ENCODE results near the gene GPC5. TPM values are rescaled to one million over a fixed set of nuclear protein-coding genes. Genes with fewer than 3 reads are reported as not detected.

GPC5 gene
- total and polyA plus RNA-seq, 2 donors (not counting 3 experiments of a cell fraction or from before 2014, with no cell fraction given): 0.59 to 0.97 TPM

DNA sequence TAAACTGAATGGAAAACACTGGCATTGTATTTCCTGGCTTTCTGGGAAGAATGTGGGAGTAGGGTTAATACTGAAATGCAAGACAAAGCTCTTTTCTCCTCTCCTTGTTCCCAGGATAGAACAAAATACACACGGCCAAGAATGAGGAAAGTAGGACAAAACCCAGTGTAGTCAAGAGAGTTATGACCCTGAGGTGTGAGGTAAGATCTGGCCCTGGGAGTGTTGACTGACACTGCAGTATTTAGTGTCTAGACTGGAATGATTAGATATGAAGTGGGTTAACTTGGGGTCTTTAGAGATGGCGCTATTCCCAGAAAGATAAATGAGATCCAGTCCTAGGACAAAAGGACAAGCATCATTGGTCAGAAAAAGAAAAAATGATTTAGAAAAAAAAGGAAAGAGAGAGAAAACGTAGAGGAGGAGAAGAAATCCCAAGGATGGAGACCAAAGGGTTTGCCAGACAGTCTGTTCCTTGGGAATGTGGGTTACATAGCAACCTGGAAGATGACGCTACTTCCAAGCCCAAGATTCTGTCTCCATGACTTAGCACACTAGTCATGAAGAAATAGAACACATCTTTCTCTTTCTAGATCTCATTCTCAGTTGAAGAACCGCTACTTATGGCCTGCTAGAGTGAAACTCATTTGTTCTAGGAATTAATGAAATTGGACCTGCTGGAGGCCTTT is 1284.6 kb downstream of the GPC5 start:
- dilution Hi-C loops (cut with MboI; ENCODE audit: extremely low pct_ligation_motif_present, low sequenced_read_pairs): no loop called here
- H2AFZ ChIP-seq (ENCODE audit: low read depth, low read length): no peak overlapping the region
- no peaks in the 10 kb centered on the region for H4K20me1 ChIP-seq (replicated peaks; ENCODE audit: control insufficient read depth, extremely low read depth, insufficient read depth, low read length)
- H3K4me2 ChIP-seq (ENCODE audit: insufficient read depth, low read length): no peak overlapping the region
- BruUV-seq (replicated peaks): no TSS peak
- TF ChIP-seq POLR2A (IDR thresholded peaks at IDR 0.05; ENCODE audit: low read depth, low read length) (no peak), POLR2AphosphoS5 (IDR thresholded peaks at IDR 0.05; ENCODE audit: insufficient read depth, low read depth, low read length) (no peak), JUN (IDR thresholded peaks at IDR 0.05; ENCODE audit: borderline replicate concordance, insufficient read depth, insufficient read length, low read depth) (no peak), GATA2 (IDR thresholded peaks at IDR 0.05; ENCODE audit: insufficient read depth, insufficient read length, low read depth, low read length) (no peak)
- TF ChIP-seq, protein P1, sequence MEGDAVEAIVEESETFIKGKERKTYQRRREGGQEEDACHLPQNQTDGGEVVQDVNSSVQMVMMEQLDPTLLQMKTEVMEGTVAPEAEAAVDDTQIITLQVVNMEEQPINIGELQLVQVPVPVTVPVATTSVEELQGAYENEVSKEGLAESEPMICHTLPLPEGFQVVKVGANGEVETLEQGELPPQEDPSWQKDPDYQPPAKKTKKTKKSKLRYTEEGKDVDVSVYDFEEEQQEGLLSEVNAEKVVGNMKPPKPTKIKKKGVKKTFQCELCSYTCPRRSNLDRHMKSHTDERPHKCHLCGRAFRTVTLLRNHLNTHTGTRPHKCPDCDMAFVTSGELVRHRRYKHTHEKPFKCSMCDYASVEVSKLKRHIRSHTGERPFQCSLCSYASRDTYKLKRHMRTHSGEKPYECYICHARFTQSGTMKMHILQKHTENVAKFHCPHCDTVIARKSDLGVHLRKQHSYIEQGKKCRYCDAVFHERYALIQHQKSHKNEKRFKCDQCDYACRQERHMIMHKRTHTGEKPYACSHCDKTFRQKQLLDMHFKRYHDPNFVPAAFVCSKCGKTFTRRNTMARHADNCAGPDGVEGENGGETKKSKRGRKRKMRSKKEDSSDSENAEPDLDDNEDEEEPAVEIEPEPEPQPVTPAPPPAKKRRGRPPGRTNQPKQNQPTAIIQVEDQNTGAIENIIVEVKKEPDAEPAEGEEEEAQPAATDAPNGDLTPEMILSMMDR (IDR thresholded peaks at IDR 0.05; ENCODE audit: extremely low read depth in 1 of 2, insufficient read depth in 1 of 2, low read depth in 1 of 2, low read length in 2 of 2): no peak
- TF ChIP-seq, protein P2, sequence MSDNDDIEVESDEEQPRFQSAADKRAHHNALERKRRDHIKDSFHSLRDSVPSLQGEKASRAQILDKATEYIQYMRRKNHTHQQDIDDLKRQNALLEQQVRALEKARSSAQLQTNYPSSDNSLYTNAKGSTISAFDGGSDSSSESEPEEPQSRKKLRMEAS (IDR thresholded peaks at IDR 0.05; ENCODE audit: insufficient read depth, insufficient read length): no peak
- POLR2A ChIA-PET: no interaction called here
- no peak overlapping the region for H3K4me3 ChIP-seq (replicated peaks in 1 of 3; ENCODE audit: insufficient read depth in 1 of 3, low read depth in 1 of 3, low read length in 3 of 3)
- H3K4me1 ChIP-seq (ENCODE audit: control insufficient read depth, extremely low read depth, insufficient read depth, low read length): no peaks in the 10 kb centered on the region
- no peaks in the 10 kb centered on the region for H3K79me2 ChIP-seq (ENCODE audit: control insufficient read depth, insufficient read depth, low read length)
- no peaks in the 10 kb centered on the region for H3K27me3 ChIP-seq (ENCODE audit: control insufficient read depth in 2 of 2, insufficient read depth in 2 of 2, low read length in 2 of 2)
- H3K9me3 ChIP-seq (replicated peaks; ENCODE audit: control insufficient read depth, insufficient read depth, low read length): peaks cover 2% of the 10 kb centered on the region
- H3K36me3 ChIP-seq (ENCODE audit: control insufficient read depth in 2 of 2, extremely low read depth in 1 of 2, insufficient read depth in 2 of 2, low read length in 2 of 2): no peaks in the 10 kb centered on the region
- DNase-seq (ENCODE audit: low read depth, low spot score): no peak
- H3K27ac ChIP-seq (ENCODE audit: insufficient read depth, low read depth, low read length): no peak overlapping the region
- no peak for FAIRE-seq
- H3K9me1 ChIP-seq (replicated peaks; ENCODE audit: control insufficient read depth, extremely low read depth, insufficient read depth, low read length): no peaks in the 10 kb centered on the region
- CTCF ChIA-PET: no interaction called here
- H3K9ac ChIP-seq (replicated peaks; ENCODE audit: extremely low read depth, insufficient read depth, low read length): no peak overlapping the region
- intact Hi-C loops (cut with micrococcal nuclease): no loop called here

All from endothelial cell of umbilical vein (primary cell).